ENCODE data around the gene MRPL43.

GRCh38 chr10:101010329-101010728 is 23.0 kb upstream of the MRPL43 start:
- TF ChIP-seq CTCF (conservative IDR thresholded peaks at IDR 0.05; ENCODE audit: low read length) (no peak), EZH2phosphoT487 (IDR thresholded peaks at IDR 0.05; ENCODE audit: borderline replicate concordance, low read depth, low read length) (no peak)

Data from OCI-LY7 (cell line).